PFSK-1 (cell line): Measurements from ENCODE around the gene KRT12.

Experiments used
- FOXP2 ChIP-seq: optimal IDR thresholded peaks from 2 replicates; pipeline ENCODE3; 2011; ENCODE audit warnings: borderline replicate concordance, control low read depth, inconsistent platforms; ENCODE audit not compliant: insufficient read depth; ENCODE audit errors: extremely low read length, extremely low read depth
- POLR2AphosphoS5 ChIP-seq: IDR thresholded peaks from 2 replicates; pipeline ENCODE4 v1.6.1; 2012; ENCODE audit warnings: low read depth, mild to moderate bottlenecking, control low read depth, low read length, moderate library complexity
- SIN3A ChIP-seq: IDR thresholded peaks from 2 replicates; pipeline ENCODE4 v1.6.1; 2012; ENCODE audit warnings: mild to moderate bottlenecking, low read length, moderate library complexity, borderline replicate concordance; ENCODE audit not compliant: insufficient read depth
- TAF1 ChIP-seq: IDR thresholded peaks from 2 replicates; pipeline ENCODE4 v1.6.1; 2012; ENCODE audit warnings: low read length, control low read depth, borderline replicate concordance; ENCODE audit not compliant: insufficient read depth
- TF ChIP-seq, protein P1 (sequence below), 2 experiments: IDR thresholded peaks; 2 replicates each; pipeline versions ENCODE4 v1.6.1 to v1.8.0; 2011 to 2012; ENCODE audit warnings: low read depth in 2 of 2, low read length in 2 of 2, control low read depth in 1 of 2, inconsistent platforms in 1 of 2, mild to moderate bottlenecking in 1 of 2, moderate library complexity in 1 of 2; ENCODE audit not compliant: insufficient read depth in 1 of 2

KRT12 gene

DNA sequence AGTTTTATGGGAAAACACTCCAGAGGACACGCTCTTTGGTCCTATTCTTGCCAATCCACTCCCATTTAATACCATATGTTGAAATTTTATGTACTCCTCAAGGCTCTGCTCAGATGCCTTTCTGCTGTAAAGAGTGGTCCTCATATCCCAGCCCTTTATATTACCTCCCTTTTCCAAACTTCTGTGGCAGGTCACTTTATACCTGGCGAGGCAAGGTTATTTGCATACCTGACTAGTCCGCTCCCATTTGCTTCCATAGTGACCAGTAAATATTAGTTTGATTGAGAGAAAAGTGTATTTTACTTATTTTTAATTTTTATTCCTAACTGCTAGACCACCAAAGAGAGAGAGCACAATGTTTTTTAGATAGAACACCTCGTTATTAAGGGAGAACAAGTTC, 17.3 kb downstream of the KRT12 start:
- TF ChIP-seq TAF1 = no peak
- no peak for TF ChIP-seq FOXP2
- no peak for TF ChIP-seq SIN3A
- TF ChIP-seq, protein P1, sequence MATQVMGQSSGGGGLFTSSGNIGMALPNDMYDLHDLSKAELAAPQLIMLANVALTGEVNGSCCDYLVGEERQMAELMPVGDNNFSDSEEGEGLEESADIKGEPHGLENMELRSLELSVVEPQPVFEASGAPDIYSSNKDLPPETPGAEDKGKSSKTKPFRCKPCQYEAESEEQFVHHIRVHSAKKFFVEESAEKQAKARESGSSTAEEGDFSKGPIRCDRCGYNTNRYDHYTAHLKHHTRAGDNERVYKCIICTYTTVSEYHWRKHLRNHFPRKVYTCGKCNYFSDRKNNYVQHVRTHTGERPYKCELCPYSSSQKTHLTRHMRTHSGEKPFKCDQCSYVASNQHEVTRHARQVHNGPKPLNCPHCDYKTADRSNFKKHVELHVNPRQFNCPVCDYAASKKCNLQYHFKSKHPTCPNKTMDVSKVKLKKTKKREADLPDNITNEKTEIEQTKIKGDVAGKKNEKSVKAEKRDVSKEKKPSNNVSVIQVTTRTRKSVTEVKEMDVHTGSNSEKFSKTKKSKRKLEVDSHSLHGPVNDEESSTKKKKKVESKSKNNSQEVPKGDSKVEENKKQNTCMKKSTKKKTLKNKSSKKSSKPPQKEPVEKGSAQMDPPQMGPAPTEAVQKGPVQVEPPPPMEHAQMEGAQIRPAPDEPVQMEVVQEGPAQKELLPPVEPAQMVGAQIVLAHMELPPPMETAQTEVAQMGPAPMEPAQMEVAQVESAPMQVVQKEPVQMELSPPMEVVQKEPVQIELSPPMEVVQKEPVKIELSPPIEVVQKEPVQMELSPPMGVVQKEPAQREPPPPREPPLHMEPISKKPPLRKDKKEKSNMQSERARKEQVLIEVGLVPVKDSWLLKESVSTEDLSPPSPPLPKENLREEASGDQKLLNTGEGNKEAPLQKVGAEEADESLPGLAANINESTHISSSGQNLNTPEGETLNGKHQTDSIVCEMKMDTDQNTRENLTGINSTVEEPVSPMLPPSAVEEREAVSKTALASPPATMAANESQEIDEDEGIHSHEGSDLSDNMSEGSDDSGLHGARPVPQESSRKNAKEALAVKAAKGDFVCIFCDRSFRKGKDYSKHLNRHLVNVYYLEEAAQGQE (IDR thresholded peaks at IDR 0.05; ENCODE audit: insufficient read depth in 1 of 2, low read depth in 2 of 2, low read length in 2 of 2) = no peak
- TF ChIP-seq POLR2AphosphoS5 = no peak

DNA sequence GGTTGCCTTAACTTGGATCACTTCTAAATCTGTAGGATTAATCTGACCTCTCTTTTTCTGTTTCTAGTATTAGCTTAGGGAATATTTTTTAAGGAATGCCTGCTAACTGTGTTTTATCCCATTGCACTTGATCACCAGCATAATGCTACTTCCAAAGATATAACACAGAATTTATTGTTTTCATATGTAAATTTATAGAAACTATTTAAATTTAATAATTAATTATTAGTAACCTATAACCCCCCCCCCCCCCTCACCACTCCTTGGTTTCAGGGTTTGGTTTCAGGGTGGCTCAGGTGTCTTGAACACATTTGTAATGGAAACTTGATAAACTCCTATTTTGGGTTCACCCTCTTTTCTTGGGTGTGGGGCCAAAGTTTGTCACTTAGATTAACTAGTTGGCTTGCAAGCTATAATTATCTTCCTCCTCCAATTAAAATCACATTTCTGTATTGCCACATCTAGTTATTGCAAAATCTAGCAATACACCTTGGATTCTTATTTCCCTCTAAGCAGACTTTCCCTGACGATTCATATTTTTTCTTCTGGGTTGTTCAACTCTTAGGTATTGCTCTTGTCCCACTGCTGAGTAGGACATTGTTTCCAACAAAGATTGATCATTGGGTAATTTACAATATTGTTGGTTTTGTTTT, 18.3 kb downstream of the KRT12 start:
- TF ChIP-seq POLR2AphosphoS5 (no peak), SIN3A (no peak), TAF1 (no peak), FOXP2 (no peak)
- TF ChIP-seq, protein P1 (IDR thresholded peaks at IDR 0.05; ENCODE audit: insufficient read depth in 1 of 2, low read depth in 2 of 2, low read length in 2 of 2) = no peak

DNA sequence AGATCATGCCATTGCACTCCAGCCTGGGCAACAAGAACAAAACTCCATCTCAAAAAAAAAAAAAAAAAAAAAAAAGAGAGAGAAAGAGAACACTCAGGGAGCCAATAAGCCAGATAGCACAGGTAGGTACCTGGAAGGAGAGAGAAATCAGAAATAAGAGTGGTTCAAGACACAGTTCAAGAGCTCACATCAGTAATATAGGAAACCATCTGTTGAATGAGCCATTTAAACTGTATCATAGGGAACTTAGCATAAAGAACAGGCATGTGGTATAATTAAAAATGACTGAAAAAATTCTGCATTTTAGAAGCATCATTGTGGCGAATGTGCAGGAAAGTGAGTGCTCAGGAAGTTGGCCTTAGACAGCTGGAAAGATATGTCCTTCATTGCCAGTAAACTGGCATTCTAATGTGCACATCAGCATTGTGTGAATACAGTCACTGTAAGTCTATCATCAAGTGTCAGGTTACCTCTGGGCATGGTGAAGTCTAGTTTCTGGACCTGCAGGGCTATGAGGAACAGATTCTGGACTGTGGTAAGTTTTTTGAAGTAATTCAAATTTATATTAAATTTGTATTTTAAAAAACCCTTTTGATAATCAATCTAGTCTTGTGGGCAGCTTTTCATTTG, 20.4 kb downstream of the KRT12 start:
- TF ChIP-seq SIN3A (no peak), POLR2AphosphoS5 (no peak)
- TF ChIP-seq, protein P1 (IDR thresholded peaks at IDR 0.05; ENCODE audit: insufficient read depth in 1 of 2, low read depth in 2 of 2, low read length in 2 of 2) = no peak

DNA sequence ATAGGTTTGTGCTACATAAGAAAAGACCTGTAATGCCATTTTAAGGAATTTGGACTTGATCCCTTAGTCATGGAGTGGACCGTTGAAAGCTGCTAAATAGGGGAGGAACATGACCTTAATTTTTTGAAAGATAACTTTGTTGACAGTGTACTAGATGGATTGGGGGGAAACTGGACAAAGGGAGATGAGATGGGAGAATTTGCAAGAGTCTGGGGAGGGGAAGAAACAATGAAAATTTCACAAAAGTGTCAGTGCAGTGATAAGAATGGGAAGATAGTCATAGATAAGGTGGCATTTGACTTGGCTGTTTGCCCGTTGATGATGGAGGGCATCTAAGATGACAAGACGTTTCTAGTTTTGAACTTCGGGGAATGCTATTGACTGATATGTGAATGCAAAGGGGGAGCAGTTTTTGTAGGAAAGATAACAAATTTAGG, 22.3 kb downstream of the KRT12 start:
- TF ChIP-seq TAF1 (no peak), FOXP2 (no peak), POLR2AphosphoS5 (no peak)
- TF ChIP-seq, protein P1 (IDR thresholded peaks at IDR 0.05; ENCODE audit: insufficient read depth in 1 of 2, low read depth in 2 of 2, low read length in 2 of 2) = no peak

DNA sequence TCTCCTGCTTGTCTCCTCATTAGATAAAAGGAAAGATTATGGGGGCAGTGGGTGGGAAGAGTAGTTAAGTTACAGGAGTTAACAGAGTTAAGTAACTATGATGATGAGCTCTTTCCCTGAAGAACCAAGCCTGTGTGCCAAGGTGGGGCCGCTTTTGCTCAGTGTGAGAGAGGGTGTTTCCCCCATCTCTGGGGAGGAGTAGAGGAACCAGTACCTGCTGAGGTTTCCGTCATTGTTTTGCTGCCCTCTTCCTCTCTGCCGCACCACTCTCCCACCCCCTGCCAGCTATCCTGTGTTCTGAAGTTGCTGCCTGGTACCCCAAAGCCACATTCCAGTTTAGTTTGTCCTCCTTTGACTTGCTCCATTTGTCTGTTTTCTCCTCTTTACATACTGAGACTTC, 23.8 kb downstream of the KRT12 start:
- TF ChIP-seq TAF1 = no peak
- no peak for TF ChIP-seq FOXP2
- no peak for TF ChIP-seq POLR2AphosphoS5
- TF ChIP-seq, protein P1 (IDR thresholded peaks at IDR 0.05; ENCODE audit: insufficient read depth in 1 of 2, low read depth in 2 of 2, low read length in 2 of 2) = no peak
- no peak for TF ChIP-seq SIN3A
